T-helper 1 cell treated with Interleukin-12 subunit alpha and Interleukin-12 subunit beta and Interleukin-4 antibody, amounts not matched to agents 30 ng/mL and 1 ng/mL, for 36 hours (primary cell): ENCODE results near the gene MCRIP1. TPM values are rescaled to one million over a fixed set of nuclear protein-coding genes. Genes with fewer than 3 reads are reported as not detected.

Experiments
- intact Hi-C: fragments of 100-400 bp; cut with micrococcal nuclease; formaldehyde crosslinking; loops from one replicate; pipeline ENCODE4 v1.15.1; 2024
- total RNA-seq: library from RNA; stranded (reverse); gene quantifications from 2 replicates; pipeline ENCODE4 v1.2.3, GENCODE V29; 2022

Gene MCRIP1
- 53.5 and 56.8 TPM in 2 replicates for total RNA-seq

GRCh38 chr17:81833160-81833920, at the start of gene MCRIP1:
Gene MCRIP1, minus strand, starts transcription at chr17:81833291. Its CDS starts 8,785 bp downstream, at chr17:81824506.
- intact Hi-C loops: loop anchor here (1.0 to 5.0 kb wide), 4 partner anchors 27 to 95 kb away; partner anchors contain the start of genes ARHGDIA, P4HB and PCYT2

GRCh38 chr17:81879121-81879520, 46.0 kb upstream of the MCRIP1 start:
- intact Hi-C loops: no loop called here

GRCh38 chr17:81878294-81878693, 45.2 kb upstream of the MCRIP1 start:
- intact Hi-C loops: no loop called here

GRCh38 chr17:81877569-81877968, 44.5 kb upstream of the MCRIP1 start:
- intact Hi-C loops: no loop called here

GRCh38 chr17:81871387-81872230, 38.5 kb upstream of the MCRIP1 start:
- intact Hi-C loops: loop anchor here (1.0 to 5.0 kb wide), 5 partner anchors 20 to 361 kb away; partner anchors contain the start of genes ALYREF, ANAPC11, MCRIP1 and PCYT2

GRCh38 chr17:81870981-81871386, 37.9 kb upstream of the MCRIP1 start, which contains the start of gene ARHGDIA:
Gene ARHGDIA, minus strand, starts transcription at chr17:81871337. Its CDS starts 1,407 bp downstream, at chr17:81869930.
- intact Hi-C loops: loop anchor here (1.0 to 5.0 kb wide), 6 partner anchors 10 to 360 kb away; partner anchors contain the start of genes ALYREF, ANAPC11, MCRIP1 and PCYT2

- intact Hi-C loops: loop anchor here (1.0 to 5.0 kb wide), 4 partner anchors 9 to 360 kb away; partner anchors contain the start of genes MCRIP1 and SIRT7
Measured at GRCh38 chr17:81870131-81870980, 37.3 kb upstream of the MCRIP1 start.

- intact Hi-C loops: loop anchor here (1.0 to 10.0 kb wide), 5 partner anchors 8 to 359 kb away; partner anchors contain the start of genes FAAP100, MCRIP1 and SIRT7
Measured at GRCh38 chr17:81869221-81870130, 36.4 kb upstream of the MCRIP1 start.

GRCh38 chr17:81868674-81869220, 35.7 kb upstream of the MCRIP1 start:
- intact Hi-C loops: loop anchor here (10.0 kb wide), 1 partner anchor 314 kb away; the partner anchor contains the start of gene FAAP100

- intact Hi-C loops: loop anchor here (10.0 kb wide), 1 partner anchor 313 kb away; the partner anchor contains the start of gene FAAP100
Measured at GRCh38 chr17:81867991-81868673, 35.0 kb upstream of the MCRIP1 start.

- intact Hi-C loops: loop anchor here (10.0 kb wide), 1 partner anchor 313 kb away; the partner anchor contains the start of gene FAAP100
Measured at GRCh38 chr17:81867170-81867990, 34.3 kb upstream of the MCRIP1 start.

- intact Hi-C loops: loop anchor here (10.0 kb wide), 1 partner anchor 312 kb away; the partner anchor contains the start of gene FAAP100
Measured at GRCh38 chr17:81866440-81867169, 33.5 kb upstream of the MCRIP1 start.

- intact Hi-C loops: loop anchor here (10.0 kb wide), 1 partner anchor 311 kb away; the partner anchor contains the start of gene FAAP100
Measured at GRCh38 chr17:81865733-81866439, 32.8 kb upstream of the MCRIP1 start.

GRCh38 chr17:81865358-81865732, 32.3 kb upstream of the MCRIP1 start:
- intact Hi-C loops: loop anchor here (10.0 kb wide), 1 partner anchor 311 kb away; the partner anchor contains the start of gene FAAP100

GRCh38 chr17:81863833-81864768, 31.0 kb upstream of the MCRIP1 start:
- intact Hi-C loops: loop anchor here (5.0 to 10.0 kb wide), 2 partner anchors 309 to 588 kb away; partner anchors contain the start of genes CYBC1 and FAAP100
